Measurements from ENCODE around the gene NCKAP5L.

DNA sequence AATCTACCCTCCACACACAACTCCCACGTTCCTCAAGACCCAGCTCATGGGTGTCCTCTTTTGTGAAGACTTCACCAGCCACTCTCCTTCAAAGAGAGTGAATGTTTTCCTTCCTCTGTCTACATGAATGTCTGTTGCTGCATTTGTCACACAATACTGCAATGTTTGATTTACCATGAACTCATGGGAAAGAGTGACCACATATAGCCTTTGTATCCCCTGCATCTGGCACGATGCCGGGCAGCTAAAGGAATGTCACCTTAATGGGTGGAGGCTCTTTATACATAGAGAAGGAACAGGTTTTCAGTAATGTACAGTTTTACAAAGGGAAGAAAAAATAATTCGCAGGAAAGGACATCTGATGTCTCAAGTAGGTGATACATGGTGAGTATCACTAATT is 26.8 kb upstream of the NCKAP5L start:
- TF ChIP-seq, protein P1, sequence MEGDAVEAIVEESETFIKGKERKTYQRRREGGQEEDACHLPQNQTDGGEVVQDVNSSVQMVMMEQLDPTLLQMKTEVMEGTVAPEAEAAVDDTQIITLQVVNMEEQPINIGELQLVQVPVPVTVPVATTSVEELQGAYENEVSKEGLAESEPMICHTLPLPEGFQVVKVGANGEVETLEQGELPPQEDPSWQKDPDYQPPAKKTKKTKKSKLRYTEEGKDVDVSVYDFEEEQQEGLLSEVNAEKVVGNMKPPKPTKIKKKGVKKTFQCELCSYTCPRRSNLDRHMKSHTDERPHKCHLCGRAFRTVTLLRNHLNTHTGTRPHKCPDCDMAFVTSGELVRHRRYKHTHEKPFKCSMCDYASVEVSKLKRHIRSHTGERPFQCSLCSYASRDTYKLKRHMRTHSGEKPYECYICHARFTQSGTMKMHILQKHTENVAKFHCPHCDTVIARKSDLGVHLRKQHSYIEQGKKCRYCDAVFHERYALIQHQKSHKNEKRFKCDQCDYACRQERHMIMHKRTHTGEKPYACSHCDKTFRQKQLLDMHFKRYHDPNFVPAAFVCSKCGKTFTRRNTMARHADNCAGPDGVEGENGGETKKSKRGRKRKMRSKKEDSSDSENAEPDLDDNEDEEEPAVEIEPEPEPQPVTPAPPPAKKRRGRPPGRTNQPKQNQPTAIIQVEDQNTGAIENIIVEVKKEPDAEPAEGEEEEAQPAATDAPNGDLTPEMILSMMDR (IDR thresholded peaks at IDR 0.05 in 8 of 11, conservative IDR thresholded peaks at IDR 0.05 in 3 of 11): no peak
- TF ChIP-seq POLR2AphosphoS5 (IDR thresholded peaks at IDR 0.05) (no peak), POLR2A (IDR thresholded peaks at IDR 0.05) (no peak)
